ENCODE results near the gene DNAJC5G.

The DNAJC5G gene

DNA sequence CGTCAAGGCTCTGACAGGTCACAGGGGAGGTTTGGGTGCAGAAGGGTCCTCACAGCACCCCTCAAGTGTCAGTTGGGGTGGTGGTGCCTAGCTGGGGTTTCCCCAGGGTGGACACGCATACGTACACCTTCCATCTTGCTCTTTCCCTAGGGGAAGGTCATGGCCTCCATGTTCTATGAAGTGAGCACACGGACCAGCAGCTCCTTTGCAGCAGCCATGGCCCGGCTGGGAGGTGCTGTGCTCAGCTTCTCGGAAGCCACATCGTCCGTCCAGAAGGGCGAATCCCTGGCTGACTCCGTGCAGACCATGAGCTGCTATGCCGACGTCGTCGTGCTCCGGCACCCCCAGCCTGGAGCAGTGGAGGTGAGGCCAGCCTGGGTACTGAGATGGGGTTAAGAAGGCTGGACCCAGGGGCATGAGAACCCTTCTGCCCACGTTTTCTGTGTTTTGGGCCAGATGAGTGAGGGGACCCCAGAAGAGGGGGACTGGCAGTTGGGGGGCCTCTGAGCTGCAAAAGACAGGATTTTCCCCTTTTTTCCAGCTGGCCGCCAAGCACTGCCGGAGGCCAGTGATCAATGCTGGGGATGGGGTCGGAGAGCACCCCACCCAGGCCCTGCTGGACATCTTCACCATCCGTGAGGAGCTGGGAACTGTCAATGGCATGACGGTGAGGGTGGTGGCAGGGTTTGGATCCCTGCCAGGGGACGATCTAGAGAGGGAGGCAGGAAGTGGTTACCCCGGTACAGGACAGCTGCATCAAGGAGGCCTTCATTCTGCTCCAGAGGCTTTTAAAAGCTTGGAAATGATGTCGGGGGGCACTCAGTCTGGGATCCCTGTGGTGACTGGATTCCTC, 33.2 kb upstream of the DNAJC5G start:
- no peak overlapping the region for H3K27ac ChIP-seq (ENCODE audit: low read depth, low read length, severe bottlenecking)

GRCh38 chr2:27242614-27242951, 32.6 kb upstream of the DNAJC5G start:
- Histone ChIP-seq H3K9me3 (ENCODE audit: control insufficient read depth, low read length) (no peaks in the 10 kb centered on the region), H3K4me3 (ENCODE audit: extremely low read depth, insufficient read depth, low read length, poor library complexity, severe bottlenecking) (no peak overlapping the region), H3K27ac (ENCODE audit: low read depth, low read length, severe bottlenecking) (no peak overlapping the region), H3K36me3 (ENCODE audit: control insufficient read depth, insufficient read depth, low read length) (peaks cover 63% of the 10 kb centered on the region), H3K4me1 (ENCODE audit: control insufficient read depth, insufficient read depth, low read length, poor library complexity, severe bottlenecking) (no peaks in the 10 kb centered on the region)
- WGBS, 2 experiments (ENCODE audit: insufficient coverage in 2 of 2) = 95 to 98% methylated on average over 9 to 16 of the region's 16 CpGs

More for the DNA sequence above, 33.2 kb upstream of the DNAJC5G start:
- Histone ChIP-seq H3K4me3 (ENCODE audit: extremely low read depth, insufficient read depth, low read length, poor library complexity, severe bottlenecking) (no peak overlapping the region), H3K36me3 (ENCODE audit: control insufficient read depth, insufficient read depth, low read length) (peaks cover 69% of the 10 kb centered on the region), H3K4me1 (ENCODE audit: control insufficient read depth, insufficient read depth, low read length, poor library complexity, severe bottlenecking) (no peaks in the 10 kb centered on the region), H3K9me3 (ENCODE audit: control insufficient read depth, low read length) (no peaks in the 10 kb centered on the region)
- WGBS, 2 experiments (ENCODE audit: insufficient coverage in 2 of 2) = 95 to 96% methylated on average over 20 to 24 of the region's 24 CpGs

- WGBS, 2 experiments (ENCODE audit: insufficient coverage in 2 of 2) = 96 to 98% methylated on average over 17 to 18 of the region's 19 CpGs
- Histone ChIP-seq H3K4me1 (ENCODE audit: control insufficient read depth, insufficient read depth, low read length, poor library complexity, severe bottlenecking) (no peaks in the 10 kb centered on the region), H3K9me3 (ENCODE audit: control insufficient read depth, low read length) (no peaks in the 10 kb centered on the region), H3K27ac (ENCODE audit: low read depth, low read length, severe bottlenecking) (no peak overlapping the region), H3K4me3 (ENCODE audit: extremely low read depth, insufficient read depth, low read length, poor library complexity, severe bottlenecking) (no peak overlapping the region), H3K36me3 (ENCODE audit: control insufficient read depth, insufficient read depth, low read length) (peaks cover 53% of the 10 kb centered on the region)
These were observed 31.7 kb upstream of the DNAJC5G start for GRCh38 chr2:27243391-27244130.

DNA sequence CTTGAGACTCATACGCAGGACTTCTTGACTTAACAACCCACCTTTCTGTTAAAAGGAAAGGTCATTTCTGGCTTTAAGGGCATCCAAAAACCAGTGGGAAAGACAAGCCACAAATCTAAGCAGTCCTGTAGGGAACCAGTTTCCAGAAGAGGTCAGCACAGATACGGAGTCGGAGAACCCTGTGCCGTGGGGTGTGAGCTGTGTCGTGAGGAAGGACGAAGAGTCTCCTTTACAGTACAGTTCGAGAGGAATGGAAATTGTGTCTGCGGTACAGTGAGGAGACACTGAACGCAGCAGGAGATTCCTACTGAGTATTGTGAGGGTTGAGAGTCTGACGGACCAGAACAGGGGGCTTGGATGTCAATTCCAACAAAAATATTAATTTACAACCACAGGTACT, 30.1 kb upstream of the DNAJC5G start:
- Histone ChIP-seq H3K4me1 (ENCODE audit: control insufficient read depth, insufficient read depth, low read length, poor library complexity, severe bottlenecking) (no peaks in the 10 kb centered on the region), H3K9me3 (ENCODE audit: control insufficient read depth, low read length) (no peaks in the 10 kb centered on the region), H3K27ac (ENCODE audit: low read depth, low read length, severe bottlenecking) (no peak overlapping the region), H3K36me3 (ENCODE audit: control insufficient read depth, insufficient read depth, low read length) (peaks cover 45% of the 10 kb centered on the region), H3K4me3 (ENCODE audit: extremely low read depth, insufficient read depth, low read length, poor library complexity, severe bottlenecking) (no peak overlapping the region)
- WGBS, 2 experiments (ENCODE audit: insufficient coverage in 2 of 2) = 91 to 93% methylated on average over 8 of the region's 10 CpGs

- 92 to 100% methylated on average over 1 to 2 of the region's 4 CpGs for WGBS, 2 experiments (ENCODE audit: insufficient coverage in 2 of 2)
- Histone ChIP-seq H3K4me3 (ENCODE audit: extremely low read depth, insufficient read depth, low read length, poor library complexity, severe bottlenecking) (no peak overlapping the region), H3K36me3 (ENCODE audit: control insufficient read depth, insufficient read depth, low read length) (peaks cover 40% of the 10 kb centered on the region), H3K27ac (ENCODE audit: low read depth, low read length, severe bottlenecking) (no peak overlapping the region), H3K4me1 (ENCODE audit: control insufficient read depth, insufficient read depth, low read length, poor library complexity, severe bottlenecking) (no peaks in the 10 kb centered on the region), H3K9me3 (ENCODE audit: control insufficient read depth, low read length) (no peaks in the 10 kb centered on the region)
These were observed 29.6 kb upstream of the DNAJC5G start for GRCh38 chr2:27245626-27246025.

DNA sequence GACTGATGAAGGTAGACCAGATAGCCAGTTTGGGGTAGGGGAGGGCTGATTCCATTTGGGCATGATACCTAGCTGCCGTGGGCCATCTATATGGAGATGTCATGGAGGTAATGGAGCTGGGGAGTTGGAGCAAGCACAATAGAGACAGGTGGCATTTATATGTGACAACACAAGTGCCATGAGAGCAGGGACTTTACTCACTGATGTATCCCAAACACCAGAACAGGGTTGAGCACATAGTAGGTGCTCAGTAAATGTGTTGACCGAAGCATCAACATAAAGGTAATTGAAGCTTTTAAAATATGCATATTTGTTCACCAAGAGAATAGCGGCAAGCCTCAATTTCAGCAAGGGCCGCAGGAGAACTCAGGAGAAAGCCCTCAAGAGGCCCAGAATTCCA, 27.3 kb upstream of the DNAJC5G start:
- no peak overlapping the region for H3K4me3 ChIP-seq (ENCODE audit: extremely low read depth, insufficient read depth, low read length, poor library complexity, severe bottlenecking)
- no peaks in the 10 kb centered on the region for H3K4me1 ChIP-seq (ENCODE audit: control insufficient read depth, insufficient read depth, low read length, poor library complexity, severe bottlenecking)
- peaks cover 17% of the 10 kb centered on the region for H3K36me3 ChIP-seq (ENCODE audit: control insufficient read depth, insufficient read depth, low read length)
- H3K9me3 ChIP-seq (ENCODE audit: control insufficient read depth, low read length) = no peaks in the 10 kb centered on the region
- WGBS, 2 experiments (ENCODE audit: insufficient coverage in 2 of 2) = 56 to 93% methylated on average over 3 of the region's 4 CpGs
- no peak overlapping the region for H3K27ac ChIP-seq (ENCODE audit: low read depth, low read length, severe bottlenecking)

GRCh38 chr2:27249159-27249890, 25.9 kb upstream of the DNAJC5G start:
- H3K4me1 ChIP-seq (ENCODE audit: control insufficient read depth, insufficient read depth, low read length, poor library complexity, severe bottlenecking) = no peaks in the 10 kb centered on the region
- no peak overlapping the region for H3K27ac ChIP-seq (ENCODE audit: low read depth, low read length, severe bottlenecking)
- WGBS, 2 experiments (ENCODE audit: insufficient coverage in 2 of 2) = 78 to 90% methylated on average over 9 of the region's 12 CpGs

DNA sequence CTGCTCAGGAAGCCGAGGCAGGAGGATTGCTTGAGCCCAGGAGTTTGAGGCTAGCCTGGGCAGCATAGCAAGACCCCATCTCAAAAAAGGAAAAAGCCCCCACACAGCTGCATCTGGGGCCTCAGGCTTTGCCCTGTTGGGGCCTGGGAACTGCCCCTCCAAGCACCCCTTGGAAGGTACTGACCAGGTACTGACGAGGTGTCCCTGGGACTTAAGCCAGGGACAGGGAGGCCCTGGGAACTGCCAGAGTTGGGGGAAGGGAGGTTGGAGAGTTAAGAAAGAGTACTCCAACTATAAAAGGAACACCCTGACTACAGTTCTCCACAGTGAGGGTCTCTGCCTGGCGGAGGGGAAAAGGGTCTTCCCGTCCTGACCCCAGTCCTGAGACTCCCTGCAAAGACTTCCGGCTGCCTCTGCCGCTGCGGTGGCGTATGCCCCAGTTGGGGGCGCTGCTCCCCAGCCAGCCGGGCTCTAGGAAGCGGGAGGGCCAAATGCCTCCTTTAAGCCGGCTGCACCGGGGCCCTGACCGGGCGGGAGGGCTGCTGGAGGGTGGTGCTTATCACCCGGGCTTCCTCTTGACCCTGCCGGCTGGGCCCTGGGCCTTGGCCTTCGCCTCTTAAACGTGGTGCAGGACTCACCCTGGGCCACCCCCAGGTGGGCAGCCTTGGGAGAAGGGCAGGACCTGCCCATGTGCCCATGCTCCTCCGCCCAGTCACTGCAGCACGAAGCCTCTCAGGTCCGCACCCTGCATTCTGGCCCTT, 25.2 kb upstream of the DNAJC5G start:
- peaks cover under 1% of the 10 kb centered on the region for H3K36me3 ChIP-seq (ENCODE audit: control insufficient read depth, insufficient read depth, low read length)

More at GRCh38 chr2:27249159-27249890, 25.9 kb upstream of the DNAJC5G start:
- peaks cover 3% of the 10 kb centered on the region for H3K36me3 ChIP-seq (ENCODE audit: control insufficient read depth, insufficient read depth, low read length)
- H3K4me3 ChIP-seq (ENCODE audit: extremely low read depth, insufficient read depth, low read length, poor library complexity, severe bottlenecking) = no peak overlapping the region
- H3K9me3 ChIP-seq (ENCODE audit: control insufficient read depth, low read length) = no peaks in the 10 kb centered on the region

GRCh38 chr2:27250652-27251379, 24.4 kb upstream of the DNAJC5G start:
- no peak overlapping the region for H3K4me3 ChIP-seq (ENCODE audit: extremely low read depth, insufficient read depth, low read length, poor library complexity, severe bottlenecking)
- WGBS, 2 experiments (ENCODE audit: insufficient coverage in 2 of 2) = 68 to 74% methylated on average over 7 to 9 of the region's 13 CpGs
- H3K4me1 ChIP-seq (ENCODE audit: control insufficient read depth, insufficient read depth, low read length, poor library complexity, severe bottlenecking) = no peaks in the 10 kb centered on the region

More for the DNA sequence above, 25.2 kb upstream of the DNAJC5G start:
- no peaks in the 10 kb centered on the region for H3K9me3 ChIP-seq (ENCODE audit: control insufficient read depth, low read length)
- no peak overlapping the region for H3K27ac ChIP-seq (ENCODE audit: low read depth, low read length, severe bottlenecking)
- H3K4me3 ChIP-seq (ENCODE audit: extremely low read depth, insufficient read depth, low read length, poor library complexity, severe bottlenecking) = no peak overlapping the region
- no peaks in the 10 kb centered on the region for H3K4me1 ChIP-seq (ENCODE audit: control insufficient read depth, insufficient read depth, low read length, poor library complexity, severe bottlenecking)
- WGBS, 2 experiments (ENCODE audit: insufficient coverage in 2 of 2) = 19 to 23% methylated on average over 21 of the region's 22 CpGs

More at GRCh38 chr2:27250652-27251379, 24.4 kb upstream of the DNAJC5G start:
- no peaks in the 10 kb centered on the region for H3K9me3 ChIP-seq (ENCODE audit: control insufficient read depth, low read length)
- no peak overlapping the region for H3K27ac ChIP-seq (ENCODE audit: low read depth, low read length, severe bottlenecking)
- H3K36me3 ChIP-seq (ENCODE audit: control insufficient read depth, insufficient read depth, low read length) = no peaks in the 10 kb centered on the region
